NT2/D1 (cell line): ENCODE results near the gene FBH1.

Experiments used
- DNase-seq: peaks from one replicate; pipeline ENCODE4 v3.0.0-alpha.2; 2011; ENCODE audit warnings: low read depth, low spot score
- H3K27me3 ChIP-seq: 2 replicates; pipeline ENCODE4 v1.6.0; 2011; ENCODE audit warnings: mild to moderate bottlenecking; ENCODE audit not compliant: insufficient read length, insufficient read depth
- H3K36me3 ChIP-seq: 2 replicates; pipeline ENCODE4 v1.6.1; 2011; ENCODE audit warnings: mild to moderate bottlenecking, low read length, mixed read lengths; ENCODE audit not compliant: insufficient read depth, insufficient read length
- H3K4me1 ChIP-seq: 2 replicates; pipeline ENCODE4 v1.5.1; 2011; ENCODE audit not compliant: insufficient read depth, insufficient read length
- H3K4me3 ChIP-seq: 2 replicates; pipeline ENCODE4 v1.5.1; 2011; ENCODE audit warnings: low read depth; ENCODE audit not compliant: insufficient read length
- H3K9ac ChIP-seq: 2 replicates; pipeline ENCODE4 v1.6.0; 2011; ENCODE audit warnings: low read depth; ENCODE audit not compliant: insufficient read length
- H3K9me3 ChIP-seq: 2 replicates; pipeline ENCODE4 v1.5.1; 2011; ENCODE audit warnings: mild to moderate bottlenecking, low read length; ENCODE audit not compliant: insufficient read depth
- SUZ12 ChIP-seq: IDR thresholded peaks from 2 replicates; pipeline ENCODE4 v1.6.1; 2011; ENCODE audit not compliant: insufficient read length, insufficient read depth; ENCODE audit errors: extremely low read depth
- YY1 ChIP-seq: IDR thresholded peaks from 2 replicates; pipeline ENCODE4 v1.6.1; 2011; ENCODE audit not compliant: insufficient read length, insufficient read depth
- ZNF274 ChIP-seq: IDR thresholded peaks from 2 replicates; pipeline ENCODE4 v1.6.1; 2011; ENCODE audit warnings: mild to moderate bottlenecking, low read depth, low read length

Gene FBH1

DNA sequence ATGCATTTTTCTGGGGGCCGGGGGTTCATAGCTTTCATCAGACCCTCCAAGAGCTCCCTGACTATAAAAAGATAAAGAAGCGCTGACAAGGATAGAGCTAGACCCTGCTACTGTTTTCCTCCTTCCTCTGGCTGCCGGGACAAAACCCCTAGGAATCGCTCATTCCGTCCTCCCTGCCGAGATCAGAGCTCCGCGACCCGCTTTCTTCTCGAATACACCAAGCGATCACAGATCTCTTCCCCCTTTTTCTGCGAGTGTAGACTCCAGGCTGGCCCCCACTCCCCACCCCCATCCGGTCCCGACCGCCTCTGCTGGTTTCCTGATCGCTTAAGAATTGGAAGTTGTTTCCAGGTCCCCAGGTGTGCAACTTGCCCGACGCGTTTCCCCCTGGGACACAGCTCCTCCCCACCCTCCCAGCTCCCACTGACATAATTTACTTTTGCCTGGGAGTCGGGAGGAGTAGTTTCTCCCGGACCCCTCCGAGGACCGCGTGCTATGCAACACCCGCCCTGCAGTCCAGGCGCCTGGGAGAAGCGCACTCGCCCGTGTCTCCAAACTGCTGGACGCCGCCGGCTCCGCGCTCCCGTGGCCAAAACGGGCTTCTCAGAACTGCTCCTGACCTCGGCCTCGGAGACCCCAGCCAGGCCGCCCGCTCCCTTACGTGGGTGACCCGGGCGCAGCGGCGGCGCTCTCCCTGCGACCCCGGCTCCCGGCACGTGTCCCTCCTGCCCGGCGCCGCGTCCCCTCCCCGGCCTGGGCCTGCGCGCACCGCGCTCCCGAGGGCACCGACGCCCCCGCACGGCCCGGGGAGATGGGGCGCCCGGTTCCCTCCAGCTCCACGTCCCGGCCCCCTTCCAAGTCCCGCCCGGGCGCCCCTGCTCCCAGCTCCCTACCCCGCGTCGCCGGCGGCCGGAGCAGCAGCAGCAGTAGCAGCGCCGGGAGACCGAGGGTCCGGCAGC, 86.7 kb downstream of the FBH1 start:
- DNase-seq, result no peak
- Histone ChIP-seq H3K9me3 (no peaks in the 10 kb centered on the region), H3K4me1 (no peaks in the 10 kb centered on the region), H3K27me3 (peaks cover 51% of the 10 kb centered on the region), H3K9ac (peak overlapping the region; percentile 79), H3K36me3 (no peaks in the 10 kb centered on the region), H3K4me3 (peak overlapping the region; percentile 56)
- TF ChIP-seq SUZ12, result peak; percentile 15
- TF ChIP-seq ZNF274, result no peak
- TF ChIP-seq YY1, result no peak

DNA sequence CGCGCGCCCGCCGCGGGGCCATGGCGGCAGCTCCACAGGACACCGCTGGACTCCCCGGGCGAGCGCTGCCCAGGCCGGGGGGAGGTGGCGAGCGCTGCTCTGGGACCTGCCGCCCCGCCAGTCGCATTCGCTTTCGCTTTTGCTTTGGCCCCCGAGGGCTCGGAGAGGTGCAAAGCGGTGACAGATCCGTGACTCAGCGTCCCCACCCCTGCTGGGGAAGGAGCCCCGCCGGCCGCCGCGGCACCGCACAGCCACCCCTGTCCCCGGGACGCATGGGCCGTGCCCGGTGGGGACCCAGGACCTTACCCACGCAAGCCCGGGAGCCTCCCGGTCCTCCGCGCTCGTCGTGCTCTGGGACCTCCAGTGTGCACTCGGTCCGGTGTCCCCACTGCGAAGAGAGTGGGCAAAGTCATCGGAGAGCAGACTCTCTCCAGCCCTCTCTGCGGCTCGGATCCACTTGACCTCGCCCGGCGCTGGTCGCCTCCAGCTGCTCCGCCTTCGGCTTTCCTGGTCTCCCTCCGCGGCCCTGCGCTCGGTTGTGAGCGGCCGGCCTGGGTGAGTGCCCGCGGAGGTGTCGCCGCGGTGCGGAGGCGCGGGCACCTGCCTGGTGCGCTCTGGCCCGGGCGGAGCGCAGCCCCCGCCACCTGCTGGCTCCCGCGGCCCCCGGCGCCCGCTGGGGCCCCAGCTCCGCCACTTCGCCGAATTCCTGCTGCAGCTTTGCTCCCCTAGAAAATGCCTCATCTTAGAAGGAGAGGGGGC, 87.6 kb downstream of the FBH1 start, which contains the start of gene IL15RA:
Gene IL15RA, minus strand, starts transcription at position 73 of the 759 bp plus-strand sequence. Its CDS starts 51 bp downstream, at position 22.
- Histone ChIP-seq H3K9me3 (no peaks in the 10 kb centered on the region), H3K4me1 (no peaks in the 10 kb centered on the region), H3K36me3 (no peaks in the 10 kb centered on the region), H3K9ac (peak within 1 kb of the TSS; percentile 79), H3K27me3 (peaks cover 48% of the 10 kb centered on the region), H3K4me3 (peak within 1 kb of the TSS; percentile 56)
- TF ChIP-seq SUZ12, result no peak
- no peak for TF ChIP-seq YY1
- DNase-seq, result no peak

DNA sequence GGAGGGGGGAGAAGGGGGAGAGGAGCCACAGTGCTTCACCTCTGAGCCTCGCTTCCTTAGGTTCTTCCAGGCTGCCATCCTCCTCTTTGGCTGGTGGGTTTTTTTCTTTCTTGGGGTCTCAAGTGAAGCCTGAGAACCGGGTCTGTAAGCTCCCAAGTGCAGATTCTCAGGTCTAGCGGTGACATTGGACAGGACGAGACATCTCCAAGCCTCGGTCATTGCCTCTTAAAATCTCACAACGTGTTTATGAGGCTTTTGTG, 88.1 kb downstream of the FBH1 start:
- H3K36me3 ChIP-seq, result no peaks in the 10 kb centered on the region
- no peak for DNase-seq
- TF ChIP-seq ZNF274, result no peak
- TF ChIP-seq YY1, result no peak
- TF ChIP-seq SUZ12, result no peak
- no peak overlapping the region for H3K9ac ChIP-seq
- peak overlapping the region; percentile 56 for H3K4me3 ChIP-seq
- H3K27me3 ChIP-seq, result peaks cover 48% of the 10 kb centered on the region
- H3K4me1 ChIP-seq, result no peaks in the 10 kb centered on the region
- H3K9me3 ChIP-seq, result no peaks in the 10 kb centered on the region

DNA sequence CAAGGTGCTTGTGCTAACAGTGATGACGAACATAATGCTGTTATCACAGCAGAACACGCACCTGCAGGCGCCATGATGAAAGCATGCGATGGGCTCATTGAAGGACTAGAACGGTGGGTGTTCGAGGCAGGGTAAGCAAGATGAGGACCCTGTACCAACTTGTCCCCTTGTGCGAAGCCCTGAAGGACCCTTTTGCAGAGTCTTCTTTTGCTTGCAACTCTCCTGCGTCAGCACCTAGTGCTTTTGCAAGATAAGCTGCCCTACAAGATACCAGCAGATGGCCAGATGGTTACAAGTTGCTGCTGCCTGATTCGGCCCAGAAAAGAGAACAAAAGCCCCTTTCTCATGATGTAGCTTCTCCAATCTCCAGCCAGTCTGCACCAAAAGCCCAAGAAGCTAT, 91.5 kb downstream of the FBH1 start:
- H3K36me3 ChIP-seq, result no peaks in the 10 kb centered on the region
- peaks cover 31% of the 10 kb centered on the region for H3K27me3 ChIP-seq
- DNase-seq, result no peak
- TF ChIP-seq ZNF274 (no peak), YY1 (no peak), SUZ12 (no peak)
- no peak overlapping the region for H3K4me3 ChIP-seq
- no peaks in the 10 kb centered on the region for H3K9me3 ChIP-seq
- no peak overlapping the region for H3K9ac ChIP-seq
- H3K4me1 ChIP-seq, result no peaks in the 10 kb centered on the region

DNA sequence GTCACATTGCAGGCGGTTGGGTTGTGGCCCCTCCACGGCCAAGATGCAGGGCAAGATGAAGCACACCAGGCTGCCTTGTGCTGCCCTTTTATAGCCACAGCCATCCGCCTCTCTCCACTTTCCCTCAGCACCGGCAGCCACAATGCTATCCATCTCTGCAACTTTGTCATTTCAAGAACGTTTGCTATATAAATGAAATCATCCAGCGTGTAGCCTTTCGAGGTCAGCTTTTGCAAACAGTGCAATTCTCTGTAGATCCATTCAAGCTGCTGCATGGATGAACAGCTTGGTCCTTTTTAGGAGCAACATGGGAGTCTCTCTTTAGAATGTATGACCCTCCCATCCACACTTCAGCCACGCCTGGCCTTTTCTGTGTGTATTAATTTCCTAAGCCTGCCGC, 93.7 kb downstream of the FBH1 start:
- TF ChIP-seq YY1, result no peak
- no peak for TF ChIP-seq ZNF274
- no peak for TF ChIP-seq SUZ12
- DNase-seq, result no peak
- no peak overlapping the region for H3K4me3 ChIP-seq
- no peaks in the 10 kb centered on the region for H3K4me1 ChIP-seq
- H3K9ac ChIP-seq, result no peak overlapping the region
- H3K9me3 ChIP-seq, result no peaks in the 10 kb centered on the region
- H3K27me3 ChIP-seq, result peaks cover 10% of the 10 kb centered on the region
- H3K36me3 ChIP-seq, result no peaks in the 10 kb centered on the region

DNA sequence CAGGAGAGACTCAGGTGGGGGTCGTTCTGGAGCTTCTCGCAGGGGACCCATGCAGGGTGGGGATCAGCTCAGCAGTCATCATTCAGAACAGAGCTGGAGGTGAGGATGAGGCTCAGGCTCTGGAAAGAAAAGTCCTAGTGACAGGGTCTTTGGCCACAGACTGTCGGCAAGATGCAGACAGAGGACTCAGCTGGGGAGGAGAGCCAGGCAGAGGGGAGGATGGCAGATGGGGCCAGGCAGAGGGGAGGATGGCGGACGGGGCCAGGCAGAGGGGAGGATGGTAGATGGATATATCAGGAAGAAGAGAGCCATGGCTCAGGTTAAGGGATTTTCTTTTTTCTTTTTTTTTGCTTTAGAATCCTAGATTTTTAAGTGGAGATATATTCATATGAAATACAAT, 95.0 kb downstream of the FBH1 start:
- DNase-seq, result no peak
- H3K9me3 ChIP-seq, result no peaks in the 10 kb centered on the region
- H3K36me3 ChIP-seq, result no peaks in the 10 kb centered on the region
- no peaks in the 10 kb centered on the region for H3K27me3 ChIP-seq
- no peaks in the 10 kb centered on the region for H3K4me1 ChIP-seq
- H3K9ac ChIP-seq, result no peak overlapping the region
- no peak overlapping the region for H3K4me3 ChIP-seq
- no peak for TF ChIP-seq ZNF274
- no peak for TF ChIP-seq YY1
- no peak for TF ChIP-seq SUZ12
